HG03442 (cell line): Measurements from ENCODE around the gene IL15.
"Not testable (repeated sequence)": the region's sequence is repeated elsewhere in the genome, so short reads cannot be mapped to it uniquely, and the experiment has no call there.

ENCODE experiments used
- ATAC-seq: cut with Tn5 transposase; IDR thresholded peaks from one replicate; pipeline ENCODE4 v1.9.1; 2021; ENCODE audit warnings: mild to moderate bottlenecking, moderate library complexity; ENCODE audit not compliant: unreplicated experiment

The IL15 gene

GRCh38 chr4:141645611-141646340, 9.4 kb downstream of the IL15 start:
- peak; percentile 33 for ATAC-seq

GRCh38 chr4:141646969-141647368, 10.6 kb downstream of the IL15 start:
- ATAC-seq, result no peak

DNA sequence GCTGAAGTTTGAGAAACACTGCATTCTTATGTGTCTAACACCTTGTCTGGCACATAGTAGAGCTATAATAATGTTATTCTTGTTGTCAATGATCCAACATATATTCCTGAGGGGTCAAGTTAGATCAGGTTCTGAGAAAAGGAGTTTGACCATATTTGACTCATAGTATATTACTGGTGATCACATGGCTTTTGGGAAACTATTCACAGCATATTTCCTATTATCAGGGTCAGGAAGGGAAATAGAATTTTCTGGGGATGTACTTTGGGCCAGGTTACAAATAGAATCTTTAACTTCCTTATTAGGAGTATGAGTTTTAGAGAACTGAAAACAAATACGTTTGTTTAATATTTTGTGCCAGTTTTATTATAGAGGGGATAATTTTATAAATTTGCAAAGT, 11.6 kb downstream of the IL15 start:
- no peak for ATAC-seq

DNA sequence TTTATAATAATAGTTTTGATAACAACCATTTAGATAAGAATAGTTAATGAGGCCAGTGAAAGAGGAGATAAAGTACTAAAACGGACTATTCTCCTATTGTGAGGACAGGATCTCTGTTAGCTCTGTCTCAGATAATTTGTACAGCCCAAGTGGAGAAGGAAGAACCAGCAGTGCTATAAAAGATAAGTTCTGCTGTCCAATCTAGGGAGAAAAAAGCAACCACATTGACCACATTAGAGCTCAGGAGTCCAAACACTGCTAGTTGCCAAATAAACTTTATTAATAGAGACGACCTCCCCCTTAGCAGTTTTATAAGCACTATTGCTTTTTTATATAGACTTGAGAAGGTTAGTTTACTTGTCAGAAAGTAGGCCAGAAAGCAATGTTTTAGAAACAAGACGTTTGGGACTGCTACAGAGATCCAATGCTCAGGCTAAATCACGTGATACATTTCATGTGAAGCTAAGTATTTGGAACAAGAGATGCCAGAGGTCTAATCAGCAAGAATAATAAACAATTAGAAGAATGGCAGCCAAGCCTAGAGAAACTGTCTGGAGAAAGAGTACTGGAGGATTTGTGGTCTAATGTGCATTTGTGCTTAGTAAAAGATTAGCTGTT, 15.9 kb downstream of the IL15 start:
- no peak for ATAC-seq

DNA sequence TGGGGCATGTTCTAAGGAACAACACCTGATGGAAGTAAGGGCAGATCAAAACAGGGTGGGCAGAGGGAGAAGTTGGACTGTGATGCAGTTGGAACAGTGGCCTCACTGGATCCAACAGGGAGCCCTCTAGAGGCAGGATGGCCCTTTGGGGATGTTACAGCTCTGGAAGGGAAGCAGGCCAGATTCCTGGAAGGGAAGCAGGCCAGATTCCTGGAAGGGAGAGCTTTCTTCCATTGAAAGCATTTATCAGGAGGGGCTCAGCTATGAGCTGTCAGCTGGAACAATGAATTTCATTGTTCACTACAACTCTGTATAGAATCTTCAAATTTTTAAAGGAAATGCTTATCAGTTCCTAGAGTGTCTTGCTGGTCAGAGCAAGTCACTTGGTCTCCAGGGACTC, 17.7 kb downstream of the IL15 start:
- ATAC-seq, result no peak

DNA sequence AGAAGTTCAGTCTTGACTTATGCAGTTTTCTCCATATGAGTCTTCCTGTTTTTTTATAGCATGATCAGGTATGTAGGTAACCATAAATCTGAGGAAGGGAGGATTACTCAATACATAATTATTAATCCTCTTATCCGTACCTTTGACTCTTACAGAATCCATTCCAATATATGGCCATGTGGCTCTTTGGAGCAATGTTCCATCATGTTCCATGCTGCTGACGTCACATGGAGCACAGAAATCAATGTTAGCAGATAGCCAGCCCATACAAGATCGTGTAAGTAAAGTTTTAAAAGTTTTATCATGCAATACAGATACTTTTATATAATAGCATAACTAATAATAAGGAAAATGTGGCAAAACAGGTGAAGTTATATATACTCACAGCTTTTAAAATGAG, 19.6 kb downstream of the IL15 start:
- ATAC-seq, result no peak

DNA sequence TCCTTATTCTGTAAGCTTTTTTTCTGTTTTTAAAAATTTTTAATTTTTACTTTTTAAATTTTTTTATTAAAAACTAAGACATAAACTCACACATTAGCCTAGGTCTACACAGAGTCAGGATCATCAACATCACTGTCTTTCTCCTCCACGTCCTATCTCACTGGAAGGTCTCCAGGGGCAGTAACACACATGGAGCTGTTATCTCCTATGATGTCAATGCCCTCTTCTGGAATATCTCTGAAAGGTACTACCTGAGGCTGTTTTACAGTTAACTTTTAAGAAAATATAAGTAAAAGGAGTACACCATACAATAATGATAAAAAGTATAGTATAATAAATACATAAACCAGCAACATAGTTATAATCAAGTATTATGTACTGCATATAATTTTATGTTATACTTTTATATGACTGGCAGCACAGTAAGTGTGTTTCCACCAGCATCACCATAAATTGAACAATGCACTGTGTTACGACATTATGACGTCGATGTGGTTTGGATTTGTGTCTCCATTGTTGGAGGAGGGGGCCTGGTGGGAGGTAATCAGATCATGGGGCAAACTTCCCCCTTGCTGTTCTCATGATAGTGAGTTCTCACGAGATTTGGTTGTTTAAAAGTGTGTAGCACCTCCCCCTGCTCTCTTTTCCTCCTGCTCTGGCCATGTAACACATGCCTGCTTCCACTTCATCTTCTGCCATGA, 21.3 kb downstream of the IL15 start:
- ATAC-seq, result no peak

DNA sequence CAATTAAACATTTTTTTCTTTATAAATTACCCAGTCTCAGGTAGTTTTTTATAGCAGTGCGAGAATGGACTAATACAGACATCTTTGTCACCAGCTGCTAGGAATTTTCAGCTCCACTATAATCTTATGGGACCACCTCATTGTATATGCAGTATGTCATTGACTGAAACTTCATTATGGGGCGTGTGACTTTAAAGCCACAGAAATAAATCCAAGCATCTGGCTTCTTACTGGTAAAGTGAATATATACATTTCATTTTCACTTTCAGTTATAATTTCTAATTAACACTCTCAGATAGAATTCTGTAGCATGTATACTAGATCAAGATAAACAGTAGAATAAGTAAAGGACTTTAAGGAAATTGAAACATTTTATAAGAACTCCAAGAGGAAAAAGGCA, 21.9 kb downstream of the IL15 start:
- peak; percentile 42 for ATAC-seq

- peak; percentile 37 for ATAC-seq
These were observed 23.2 kb downstream of the IL15 start for GRCh38 chr4:141659539-141659938.

DNA sequence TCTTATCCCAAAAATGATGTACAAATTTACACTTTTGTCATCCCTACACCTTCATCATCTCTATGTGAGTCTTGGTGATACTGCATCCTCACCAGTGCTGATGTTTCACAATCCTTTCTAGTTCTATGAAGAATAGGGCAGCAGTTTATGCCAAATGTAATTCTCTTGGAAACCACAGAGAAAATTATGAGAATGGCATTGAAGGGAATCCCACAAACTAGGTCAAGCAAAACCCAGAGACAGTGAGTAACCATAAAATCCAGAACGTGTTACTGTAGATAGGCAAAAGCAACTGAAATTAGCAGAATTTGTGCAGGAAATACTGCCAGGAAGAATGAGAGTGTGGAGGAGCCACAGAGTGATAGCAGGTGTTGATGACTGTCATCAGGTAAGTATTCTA, 24.5 kb downstream of the IL15 start:
- ATAC-seq, result no peak

GRCh38 chr4:141668200-141668910, 32.0 kb downstream of the IL15 start:
- no peak for ATAC-seq

- ATAC-seq, result no peak
These were observed 33.1 kb downstream of the IL15 start for GRCh38 chr4:141669501-141669900.

DNA sequence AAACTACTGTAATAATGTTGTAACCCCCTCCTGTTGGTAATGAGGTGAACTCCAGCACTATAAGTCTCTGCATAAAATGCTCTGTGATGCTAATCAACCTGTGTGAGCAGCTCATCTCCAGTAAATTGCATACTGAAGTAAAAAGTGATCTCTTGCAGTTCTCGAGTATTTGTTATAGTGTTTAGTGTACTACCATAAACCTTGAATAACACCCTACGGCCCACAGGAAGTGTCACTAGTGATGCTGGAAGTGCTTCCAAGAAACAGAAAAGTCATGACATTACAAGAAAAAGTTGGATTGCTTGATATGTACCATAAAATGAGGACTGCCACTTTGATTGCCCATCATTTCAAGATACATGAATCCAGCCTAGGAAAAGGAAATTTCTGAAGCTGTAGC, 39.0 kb downstream of the IL15 start:
- no peak for ATAC-seq

GRCh38 chr4:141676087-141676670, 39.8 kb downstream of the IL15 start:
- no peak for ATAC-seq

- no peak for ATAC-seq
These were observed 43.7 kb downstream of the IL15 start for GRCh38 chr4:141680060-141680459.

DNA sequence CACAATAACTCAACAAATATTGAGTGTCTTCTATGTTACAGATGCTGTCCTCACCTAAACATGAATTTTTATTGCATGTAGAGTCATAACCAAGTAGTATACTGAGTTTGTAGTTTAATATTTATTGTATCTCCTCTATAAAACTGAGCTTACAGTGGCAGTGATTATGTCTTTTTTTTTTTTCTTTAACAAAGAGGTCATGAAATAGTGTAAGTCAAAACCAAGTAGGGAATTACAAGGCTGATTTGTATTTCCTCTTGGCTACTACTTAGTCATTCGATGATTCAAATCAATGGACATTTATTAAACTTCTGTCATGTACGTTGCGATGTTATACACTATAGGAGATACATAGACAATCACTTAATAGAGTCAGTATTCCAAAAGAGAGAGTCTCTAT, 48.4 kb downstream of the IL15 start:
- no peak for ATAC-seq

GRCh38 chr4:141686146-141686775, 49.9 kb downstream of the IL15 start:
- no peak for ATAC-seq

DNA sequence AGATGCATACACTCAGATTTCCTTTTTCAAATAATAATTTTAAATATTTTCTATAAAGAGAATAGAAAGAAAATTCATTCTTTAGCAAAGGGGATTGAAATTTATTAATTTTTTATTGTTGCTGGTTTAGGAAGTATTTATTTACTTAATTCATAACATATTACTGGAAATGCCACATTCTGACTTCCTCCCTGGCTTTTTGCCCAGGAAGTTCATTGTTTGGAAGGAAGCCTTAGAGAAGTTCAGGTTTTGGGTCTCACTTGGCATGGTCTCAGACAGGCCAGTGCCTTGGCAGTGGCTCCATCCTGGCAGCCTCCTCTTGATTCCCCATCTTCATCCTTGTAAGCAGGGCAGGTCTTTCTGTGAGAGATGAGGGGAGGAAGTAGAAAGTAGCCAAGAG, 50.5 kb downstream of the IL15 start:
- ATAC-seq, result no peak

GRCh38 chr4:141689726-141690296, 53.4 kb downstream of the IL15 start:
- not testable (repeated sequence) for ATAC-seq

- ATAC-seq, result not testable (repeated sequence)
These were observed 54.9 kb downstream of the IL15 start for GRCh38 chr4:141691247-141691646.
